ENCODE data around the gene TMEM43.
"Not testable (repeated sequence)": the region's sequence is repeated elsewhere in the genome, so short reads cannot be mapped to it uniquely, and the experiment has no call there.

TMEM43 gene

GRCh38 chr3:14124615-14125192, at the start of gene TMEM43, which contains the start of gene CHCHD4:
Gene TMEM43 (plus strand): TSS chr3:14125052. CDS start chr3:14125194, 142 bp downstream.
Gene CHCHD4 (minus strand): TSS chr3:14124870. CDS start chr3:14124676, 194 bp downstream.
- H3K9me3 ChIP-seq (ENCODE audit: control insufficient read depth, low read depth, low read length): no peaks in the 10 kb centered on the region
- H3K4me3 ChIP-seq (ENCODE audit: low read length): peak within 1 kb of the TSS; percentile 92
- H3K27ac ChIP-seq (ENCODE audit: low read length): peak within 1 kb of the TSS; percentile 41
- no peaks in the 10 kb centered on the region for H3K27me3 ChIP-seq (ENCODE audit: control insufficient read depth, insufficient read depth, low read length)
- H3K4me1 ChIP-seq (ENCODE audit: control insufficient read depth, low read depth, low read length): peaks cover 23% of the 10 kb centered on the region
- H3K9ac ChIP-seq (ENCODE audit: low read length): peak within 1 kb of the TSS; percentile 81
- peaks cover 9% of the 10 kb centered on the region for H3K36me3 ChIP-seq (ENCODE audit: control insufficient read depth, low read depth, low read length)

- not testable (repeated sequence) for H3K9ac ChIP-seq (ENCODE audit: low read length); H3K9me3 ChIP-seq (ENCODE audit: control insufficient read depth, low read depth, low read length); H3K27me3 ChIP-seq (ENCODE audit: control insufficient read depth, insufficient read depth, low read length)
Measured at GRCh38 chr3:14075233-14075632, 49.6 kb upstream of the TMEM43 start.

GRCh38 chr3:14077310-14077709, 47.5 kb upstream of the TMEM43 start:
- Histone ChIP-seq H3K9me3 (ENCODE audit: control insufficient read depth, low read depth, low read length) (peaks cover 3% of the 10 kb centered on the region), H3K27ac (ENCODE audit: low read length) (no peak overlapping the region), H3K4me1 (ENCODE audit: control insufficient read depth, low read depth, low read length) (no peaks in the 10 kb centered on the region), H3K36me3 (ENCODE audit: control insufficient read depth, low read depth, low read length) (no peaks in the 10 kb centered on the region), H3K4me3 (ENCODE audit: low read length) (no peak overlapping the region), H3K27me3 (ENCODE audit: control insufficient read depth, insufficient read depth, low read length) (no peaks in the 10 kb centered on the region), H3K9ac (ENCODE audit: low read length) (no peak overlapping the region)

More at GRCh38 chr3:14075233-14075632, 49.6 kb upstream of the TMEM43 start:
- not testable (repeated sequence) for H3K4me3 ChIP-seq (ENCODE audit: low read length); H3K4me1 ChIP-seq (ENCODE audit: control insufficient read depth, low read depth, low read length); H3K36me3 ChIP-seq (ENCODE audit: control insufficient read depth, low read depth, low read length); H3K27ac ChIP-seq (ENCODE audit: low read length)

DNA sequence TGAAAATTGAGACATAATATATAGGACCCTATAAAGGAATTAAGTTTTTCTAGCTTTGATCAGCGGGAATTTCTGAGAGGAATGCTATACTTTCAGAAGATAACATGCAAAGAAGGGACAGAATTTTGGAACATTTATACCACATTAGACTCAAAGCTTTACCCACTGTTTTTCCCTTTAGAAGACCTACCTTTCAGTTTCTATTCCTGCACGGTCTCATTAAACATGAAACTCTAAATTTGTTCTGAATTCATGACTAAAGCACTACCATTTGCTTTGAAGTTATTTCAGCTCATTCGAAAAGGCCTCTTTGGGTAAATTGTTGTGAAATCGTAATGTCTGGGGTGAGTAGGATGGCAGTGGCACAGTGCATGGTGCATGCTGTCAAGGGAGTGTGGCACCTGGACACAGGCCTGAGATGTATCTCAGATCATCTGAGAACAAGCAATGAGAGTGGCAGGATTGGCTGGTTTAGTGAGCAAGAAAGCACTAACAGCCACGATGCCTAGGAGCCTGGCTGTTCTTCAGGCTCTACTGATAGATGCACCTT, 42.7 kb upstream of the TMEM43 start:
- H3K27me3 ChIP-seq (ENCODE audit: control insufficient read depth, insufficient read depth, low read length): no peaks in the 10 kb centered on the region
- no peak overlapping the region for H3K27ac ChIP-seq (ENCODE audit: low read length)
- H3K9ac ChIP-seq (ENCODE audit: low read length): no peak overlapping the region
- no peak overlapping the region for H3K4me3 ChIP-seq (ENCODE audit: low read length)
- peaks cover 3% of the 10 kb centered on the region for H3K9me3 ChIP-seq (ENCODE audit: control insufficient read depth, low read depth, low read length)
- no peaks in the 10 kb centered on the region for H3K4me1 ChIP-seq (ENCODE audit: control insufficient read depth, low read depth, low read length)
- no peaks in the 10 kb centered on the region for H3K36me3 ChIP-seq (ENCODE audit: control insufficient read depth, low read depth, low read length)

GRCh38 chr3:14087461-14087860, 37.4 kb upstream of the TMEM43 start:
- not testable (repeated sequence) for H3K27me3 ChIP-seq (ENCODE audit: control insufficient read depth, insufficient read depth, low read length); H3K9ac ChIP-seq (ENCODE audit: low read length); H3K4me1 ChIP-seq (ENCODE audit: control insufficient read depth, low read depth, low read length); H3K27ac ChIP-seq (ENCODE audit: low read length); H3K4me3 ChIP-seq (ENCODE audit: low read length); H3K36me3 ChIP-seq (ENCODE audit: control insufficient read depth, low read depth, low read length); H3K9me3 ChIP-seq (ENCODE audit: control insufficient read depth, low read depth, low read length)

- not testable (repeated sequence) for H3K4me1 ChIP-seq (ENCODE audit: control insufficient read depth, low read depth, low read length); H3K27me3 ChIP-seq (ENCODE audit: control insufficient read depth, insufficient read depth, low read length); H3K9ac ChIP-seq (ENCODE audit: low read length); H3K4me3 ChIP-seq (ENCODE audit: low read length); H3K27ac ChIP-seq (ENCODE audit: low read length); H3K9me3 ChIP-seq (ENCODE audit: control insufficient read depth, low read depth, low read length); H3K36me3 ChIP-seq (ENCODE audit: control insufficient read depth, low read depth, low read length)
Measured at GRCh38 chr3:14091959-14092358, 32.9 kb upstream of the TMEM43 start.

GRCh38 chr3:14092464-14092863, 32.4 kb upstream of the TMEM43 start:
- no peak overlapping the region for H3K4me3 ChIP-seq (ENCODE audit: low read length)
- H3K27ac ChIP-seq (ENCODE audit: low read length): no peak overlapping the region
- H3K9ac ChIP-seq (ENCODE audit: low read length): no peak overlapping the region
- no peaks in the 10 kb centered on the region for H3K36me3 ChIP-seq (ENCODE audit: control insufficient read depth, low read depth, low read length)
- H3K27me3 ChIP-seq (ENCODE audit: control insufficient read depth, insufficient read depth, low read length): no peaks in the 10 kb centered on the region
- peaks cover 6% of the 10 kb centered on the region for H3K4me1 ChIP-seq (ENCODE audit: control insufficient read depth, low read depth, low read length)
- H3K9me3 ChIP-seq (ENCODE audit: control insufficient read depth, low read depth, low read length): no peaks in the 10 kb centered on the region

DNA sequence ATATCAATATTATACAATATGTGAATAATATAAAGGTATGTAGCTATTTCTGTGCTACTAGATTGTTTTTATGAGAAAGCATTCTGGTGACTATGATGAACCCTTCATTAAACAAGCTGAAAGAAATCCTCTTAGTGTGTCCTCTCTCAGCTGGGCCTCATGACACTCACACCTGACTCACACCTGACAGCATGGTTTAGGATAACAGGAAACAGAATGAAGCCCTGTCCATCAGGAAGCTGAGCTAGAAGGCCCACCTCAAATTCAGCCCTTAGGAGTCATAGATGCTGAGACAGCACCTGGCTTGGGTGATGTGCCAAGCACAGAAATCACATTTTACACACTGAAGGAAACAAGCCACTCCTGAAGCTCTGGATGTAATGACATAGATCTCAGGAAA, 31.0 kb upstream of the TMEM43 start:
- no peak overlapping the region for H3K4me3 ChIP-seq (ENCODE audit: low read length)
- no peak overlapping the region for H3K27ac ChIP-seq (ENCODE audit: low read length)
- no peaks in the 10 kb centered on the region for H3K9me3 ChIP-seq (ENCODE audit: control insufficient read depth, low read depth, low read length)
- H3K4me1 ChIP-seq (ENCODE audit: control insufficient read depth, low read depth, low read length): peaks cover 6% of the 10 kb centered on the region
- H3K9ac ChIP-seq (ENCODE audit: low read length): no peak overlapping the region
- H3K27me3 ChIP-seq (ENCODE audit: control insufficient read depth, insufficient read depth, low read length): no peaks in the 10 kb centered on the region
- no peaks in the 10 kb centered on the region for H3K36me3 ChIP-seq (ENCODE audit: control insufficient read depth, low read depth, low read length)

DNA sequence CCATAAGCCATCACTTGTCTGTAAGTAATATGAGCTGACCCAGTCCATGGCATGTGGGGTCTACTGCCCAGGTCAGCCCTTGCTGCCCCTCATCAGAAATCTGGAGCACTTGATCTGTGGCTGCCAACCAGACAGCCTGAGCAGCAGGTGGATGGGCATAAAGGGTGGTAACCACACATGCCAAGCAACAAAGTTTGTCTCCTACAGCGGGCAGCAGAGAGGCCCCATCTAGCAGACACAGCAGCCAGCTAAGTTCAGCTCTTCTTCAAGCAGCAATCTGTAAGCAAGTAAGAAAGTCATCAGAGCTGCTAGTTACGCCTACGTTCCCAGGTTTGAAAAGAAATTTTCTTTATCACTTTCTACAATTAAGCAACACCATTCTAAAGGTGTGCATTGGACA, 28.1 kb upstream of the TMEM43 start:
- H3K9ac ChIP-seq (ENCODE audit: low read length): no peak overlapping the region
- H3K4me1 ChIP-seq (ENCODE audit: control insufficient read depth, low read depth, low read length): peaks cover 6% of the 10 kb centered on the region
- no peaks in the 10 kb centered on the region for H3K36me3 ChIP-seq (ENCODE audit: control insufficient read depth, low read depth, low read length)
- no peak overlapping the region for H3K27ac ChIP-seq (ENCODE audit: low read length)
- H3K4me3 ChIP-seq (ENCODE audit: low read length): no peak overlapping the region
- H3K27me3 ChIP-seq (ENCODE audit: control insufficient read depth, insufficient read depth, low read length): no peaks in the 10 kb centered on the region
- H3K9me3 ChIP-seq (ENCODE audit: control insufficient read depth, low read depth, low read length): no peaks in the 10 kb centered on the region

DNA sequence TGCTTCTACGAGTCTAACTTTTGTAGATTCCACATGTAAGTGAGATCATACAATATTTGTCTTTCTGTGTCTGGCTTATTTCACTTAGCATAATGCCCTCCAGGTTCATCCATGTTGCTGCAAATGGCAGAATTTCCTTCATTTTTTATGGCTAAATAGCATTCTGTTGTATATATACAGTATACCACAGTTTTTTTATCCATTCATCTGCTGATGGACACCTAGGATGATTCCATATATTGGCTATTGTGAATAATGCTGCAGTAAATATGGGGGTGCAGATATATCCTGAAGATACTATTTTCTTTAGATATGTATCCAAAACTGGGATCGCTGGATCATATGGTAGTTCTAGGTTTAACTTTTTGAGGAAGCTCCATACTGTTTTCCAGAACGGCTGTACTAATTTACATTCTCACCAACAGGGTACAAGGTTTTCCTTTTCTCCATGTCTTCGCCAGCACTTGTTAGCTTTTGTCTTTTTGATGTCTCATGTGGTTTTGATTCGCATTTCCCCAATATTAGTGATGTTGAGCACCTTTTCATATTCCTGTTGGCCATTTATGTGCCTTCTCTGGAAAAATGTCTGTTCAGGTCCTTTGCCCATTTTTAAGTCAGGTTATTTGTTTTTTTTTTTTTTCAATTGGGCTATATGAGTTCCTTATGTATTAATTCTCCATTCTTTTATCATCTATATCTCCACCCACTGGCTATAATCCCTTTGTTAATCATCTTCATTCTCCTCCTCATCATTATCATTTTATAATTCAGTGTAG, 27.0 kb upstream of the TMEM43 start:
- no peak overlapping the region for H3K4me3 ChIP-seq (ENCODE audit: low read length)
- no peak overlapping the region for H3K9ac ChIP-seq (ENCODE audit: low read length)
- no peaks in the 10 kb centered on the region for H3K4me1 ChIP-seq (ENCODE audit: control insufficient read depth, low read depth, low read length)
- no peaks in the 10 kb centered on the region for H3K36me3 ChIP-seq (ENCODE audit: control insufficient read depth, low read depth, low read length)
- no peaks in the 10 kb centered on the region for H3K9me3 ChIP-seq (ENCODE audit: control insufficient read depth, low read depth, low read length)
- H3K27ac ChIP-seq (ENCODE audit: low read length): no peak overlapping the region
- no peaks in the 10 kb centered on the region for H3K27me3 ChIP-seq (ENCODE audit: control insufficient read depth, insufficient read depth, low read length)

- not testable (repeated sequence) for H3K9me3 ChIP-seq (ENCODE audit: control insufficient read depth, low read depth, low read length); H3K27ac ChIP-seq (ENCODE audit: low read length); H3K9ac ChIP-seq (ENCODE audit: low read length); H3K4me1 ChIP-seq (ENCODE audit: control insufficient read depth, low read depth, low read length); H3K4me3 ChIP-seq (ENCODE audit: low read length); H3K27me3 ChIP-seq (ENCODE audit: control insufficient read depth, insufficient read depth, low read length)
- H3K36me3 ChIP-seq (ENCODE audit: control insufficient read depth, low read depth, low read length): peaks cover 20% of the 10 kb centered on the region
Measured at GRCh38 chr3:14109821-14110220, 15.0 kb upstream of the TMEM43 start.

- Histone ChIP-seq H3K9ac (ENCODE audit: low read length) (no peak overlapping the region), H3K4me3 (ENCODE audit: low read length) (no peak overlapping the region), H3K4me1 (ENCODE audit: control insufficient read depth, low read depth, low read length) (no peaks in the 10 kb centered on the region), H3K27me3 (ENCODE audit: control insufficient read depth, insufficient read depth, low read length) (no peaks in the 10 kb centered on the region), H3K36me3 (ENCODE audit: control insufficient read depth, low read depth, low read length) (peaks cover 28% of the 10 kb centered on the region), H3K27ac (ENCODE audit: low read length) (no peak overlapping the region), H3K9me3 (ENCODE audit: control insufficient read depth, low read depth, low read length) (no peaks in the 10 kb centered on the region)
Measured at GRCh38 chr3:14110699-14111098, 14.2 kb upstream of the TMEM43 start.
